NT2/D1 (cell line): ENCODE results near the gene CAMTA1.

Experiments
- DNase-seq: peaks from one replicate; pipeline ENCODE4 v3.0.0-alpha.2; 2011; ENCODE audit warnings: low read depth, low spot score
- H3K27me3 ChIP-seq: 2 replicates; pipeline ENCODE4 v1.6.0; 2011; ENCODE audit warnings: mild to moderate bottlenecking; ENCODE audit not compliant: insufficient read length, insufficient read depth
- H3K36me3 ChIP-seq: 2 replicates; pipeline ENCODE4 v1.6.1; 2011; ENCODE audit warnings: mild to moderate bottlenecking, low read length, mixed read lengths; ENCODE audit not compliant: insufficient read depth, insufficient read length
- H3K4me1 ChIP-seq: 2 replicates; pipeline ENCODE4 v1.5.1; 2011; ENCODE audit not compliant: insufficient read depth, insufficient read length
- H3K4me3 ChIP-seq: 2 replicates; pipeline ENCODE4 v1.5.1; 2011; ENCODE audit warnings: low read depth; ENCODE audit not compliant: insufficient read length
- H3K9ac ChIP-seq: 2 replicates; pipeline ENCODE4 v1.6.0; 2011; ENCODE audit warnings: low read depth; ENCODE audit not compliant: insufficient read length
- H3K9me3 ChIP-seq: 2 replicates; pipeline ENCODE4 v1.5.1; 2011; ENCODE audit warnings: mild to moderate bottlenecking, low read length; ENCODE audit not compliant: insufficient read depth
- SUZ12 ChIP-seq: IDR thresholded peaks from 2 replicates; pipeline ENCODE4 v1.6.1; 2011; ENCODE audit not compliant: insufficient read length, insufficient read depth; ENCODE audit errors: extremely low read depth
- YY1 ChIP-seq: IDR thresholded peaks from 2 replicates; pipeline ENCODE4 v1.6.1; 2011; ENCODE audit not compliant: insufficient read length, insufficient read depth
- ZNF274 ChIP-seq: IDR thresholded peaks from 2 replicates; pipeline ENCODE4 v1.6.1; 2011; ENCODE audit warnings: mild to moderate bottlenecking, low read depth, low read length

Gene CAMTA1

DNA sequence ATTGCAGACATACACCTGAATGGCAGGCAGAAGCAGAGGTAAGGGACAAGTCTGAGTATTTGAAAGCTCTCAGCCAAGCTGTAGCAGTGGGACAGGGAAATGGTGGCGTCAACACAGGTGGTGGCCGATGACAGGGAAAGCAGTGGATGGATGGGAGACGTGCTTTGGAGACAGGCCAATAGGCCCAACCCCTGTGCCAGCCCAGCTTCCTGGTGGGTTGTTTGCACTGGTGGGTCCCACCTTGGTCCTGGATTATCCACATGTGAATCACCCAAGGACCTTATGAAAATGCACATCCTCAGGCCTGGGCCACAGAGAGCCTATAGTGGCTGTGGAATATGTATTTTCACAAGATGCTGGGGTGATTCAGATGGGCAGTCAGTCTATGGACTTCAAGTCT, 782.1 kb downstream of the CAMTA1 start:
- H3K27me3 ChIP-seq = no peaks in the 10 kb centered on the region
- DNase-seq = no peak
- no peak overlapping the region for H3K9ac ChIP-seq
- no peak overlapping the region for H3K4me3 ChIP-seq
- H3K4me1 ChIP-seq = no peaks in the 10 kb centered on the region
- no peak for TF ChIP-seq YY1
- no peak for TF ChIP-seq SUZ12
- H3K36me3 ChIP-seq = no peaks in the 10 kb centered on the region
- H3K9me3 ChIP-seq = no peaks in the 10 kb centered on the region

DNA sequence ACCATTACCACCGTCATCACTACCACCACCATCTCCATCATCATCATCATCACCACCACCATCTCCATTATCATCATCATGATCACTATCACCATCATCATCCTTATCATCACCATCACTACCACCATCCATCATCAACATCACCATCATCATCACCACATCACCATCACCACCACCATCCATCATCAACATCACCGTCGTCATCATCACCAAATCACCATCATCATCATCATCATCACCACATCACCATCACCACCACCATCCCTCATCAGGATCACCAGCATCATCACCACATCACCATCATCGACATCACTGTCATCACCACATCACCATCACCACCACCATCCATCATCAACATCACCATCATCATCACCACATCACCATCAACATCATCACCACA, 782.8 kb downstream of the CAMTA1 start:
- Histone ChIP-seq H3K9ac (no peak overlapping the region), H3K4me1 (no peaks in the 10 kb centered on the region), H3K9me3 (no peaks in the 10 kb centered on the region), H3K27me3 (no peaks in the 10 kb centered on the region), H3K36me3 (no peaks in the 10 kb centered on the region), H3K4me3 (no peak overlapping the region)
- no peak for DNase-seq
- TF ChIP-seq SUZ12 = no peak
- no peak for TF ChIP-seq ZNF274
- no peak for TF ChIP-seq YY1

DNA sequence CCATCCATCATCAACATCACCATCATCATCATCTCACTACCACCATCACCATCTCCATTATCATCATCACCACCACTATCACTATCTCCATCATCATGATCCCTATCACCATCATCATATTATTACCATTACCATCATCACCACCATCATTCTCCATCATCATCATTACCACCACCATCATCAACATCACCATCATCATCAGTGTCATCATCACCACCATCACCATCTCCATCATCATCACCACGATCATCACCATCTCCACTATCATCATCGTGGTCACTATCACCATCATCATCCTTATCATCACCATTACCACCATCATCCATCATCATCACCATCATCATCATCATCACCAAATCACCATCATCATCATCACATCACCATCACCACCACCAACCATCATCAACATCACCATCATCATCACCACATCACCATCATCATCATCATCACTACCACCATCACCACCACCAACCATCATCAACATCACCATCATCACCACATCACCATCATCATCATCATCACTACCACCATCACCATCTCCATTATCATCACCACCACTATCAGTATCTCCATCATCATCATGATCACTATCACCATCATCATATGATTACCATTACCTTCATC, 783.8 kb downstream of the CAMTA1 start:
- H3K9me3 ChIP-seq = no peaks in the 10 kb centered on the region
- TF ChIP-seq ZNF274 = no peak
- TF ChIP-seq YY1 = no peak
- no peak for TF ChIP-seq SUZ12
- no peaks in the 10 kb centered on the region for H3K4me1 ChIP-seq
- H3K9ac ChIP-seq = no peak overlapping the region
- H3K27me3 ChIP-seq = no peaks in the 10 kb centered on the region
- DNase-seq = no peak
- no peak overlapping the region for H3K4me3 ChIP-seq
- H3K36me3 ChIP-seq = no peaks in the 10 kb centered on the region

DNA sequence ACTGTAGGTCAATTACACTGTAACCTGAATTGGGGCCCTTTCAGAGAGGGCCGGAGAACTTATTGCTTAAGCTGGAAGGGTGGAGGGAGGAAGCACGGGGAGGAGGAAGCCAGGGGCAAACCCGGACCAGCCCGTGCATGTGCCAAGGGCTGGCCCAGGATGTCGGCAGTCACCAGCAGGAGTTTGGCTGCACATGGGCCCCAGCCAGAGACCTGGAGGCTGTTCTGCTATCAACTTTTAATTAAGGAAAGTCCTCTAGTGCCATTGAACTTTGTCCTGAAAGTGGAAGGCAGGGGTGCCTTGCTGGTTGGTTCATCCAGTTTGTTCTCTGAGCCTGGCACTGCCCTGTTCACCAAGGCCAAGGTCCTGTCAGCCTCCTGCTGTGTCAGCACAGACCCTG, 785.1 kb downstream of the CAMTA1 start:
- H3K36me3 ChIP-seq = no peaks in the 10 kb centered on the region
- DNase-seq = no peak
- no peaks in the 10 kb centered on the region for H3K27me3 ChIP-seq
- no peak overlapping the region for H3K4me3 ChIP-seq
- H3K4me1 ChIP-seq = no peaks in the 10 kb centered on the region
- no peak overlapping the region for H3K9ac ChIP-seq
- TF ChIP-seq ZNF274 = no peak
- no peak for TF ChIP-seq YY1
- no peak for TF ChIP-seq SUZ12
- H3K9me3 ChIP-seq = no peaks in the 10 kb centered on the region

DNA sequence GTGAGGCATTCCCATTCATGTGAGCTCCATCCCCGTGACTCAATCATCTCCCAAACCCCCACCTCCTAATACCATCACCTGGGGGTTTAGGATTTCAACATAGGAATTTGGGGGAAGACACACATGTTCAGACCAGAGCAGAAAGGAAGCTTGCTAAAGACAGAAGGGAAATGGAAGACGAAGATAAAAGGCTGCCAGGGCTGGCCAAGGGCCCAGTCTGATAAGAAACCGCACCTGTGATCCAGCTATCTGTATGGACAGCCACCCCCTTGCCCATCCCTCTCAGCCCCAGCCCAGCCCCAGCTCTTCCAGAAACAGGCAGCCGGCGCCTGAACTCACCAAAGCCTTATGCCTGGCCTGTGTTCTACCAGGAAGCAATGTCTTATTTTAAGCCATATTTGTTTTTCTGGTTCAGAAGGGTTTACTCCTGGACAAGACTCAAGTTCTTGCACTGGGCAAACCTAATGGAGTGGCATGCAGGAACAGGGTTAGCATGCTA, 787.4 kb downstream of the CAMTA1 start:
- no peak for DNase-seq
- no peaks in the 10 kb centered on the region for H3K27me3 ChIP-seq
- no peak for TF ChIP-seq ZNF274
- TF ChIP-seq SUZ12 = no peak
- TF ChIP-seq YY1 = no peak

DNA sequence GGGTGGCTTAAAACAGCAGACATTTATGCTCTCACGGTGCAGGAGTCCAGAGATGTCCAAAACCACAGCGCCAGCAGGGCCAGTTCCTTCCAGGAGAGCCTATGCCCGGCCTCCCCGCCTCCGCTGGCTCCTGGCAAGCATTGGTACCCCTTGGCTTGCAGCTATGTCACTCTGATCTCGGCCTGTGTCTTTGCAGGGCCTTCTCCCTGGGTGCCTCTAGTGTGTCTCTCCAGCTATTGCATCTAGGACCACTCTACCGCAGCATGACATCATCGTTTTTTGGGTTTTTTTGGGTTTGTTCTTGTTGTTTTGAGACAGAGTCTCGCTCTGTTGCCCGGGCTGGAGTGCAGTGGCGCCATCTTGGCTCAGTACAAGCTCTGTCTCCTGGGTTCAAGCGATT, 788.2 kb downstream of the CAMTA1 start:
- Histone ChIP-seq H3K4me1 (peaks cover 2% of the 10 kb centered on the region), H3K27me3 (no peaks in the 10 kb centered on the region), H3K9ac (no peak overlapping the region), H3K4me3 (no peak overlapping the region), H3K36me3 (no peaks in the 10 kb centered on the region), H3K9me3 (no peaks in the 10 kb centered on the region)
- TF ChIP-seq YY1 = no peak
- TF ChIP-seq SUZ12 = no peak
- DNase-seq = no peak

More for the DNA sequence above, 787.4 kb downstream of the CAMTA1 start:
- H3K4me3 ChIP-seq = no peak overlapping the region
- H3K36me3 ChIP-seq = no peaks in the 10 kb centered on the region
- H3K9me3 ChIP-seq = no peaks in the 10 kb centered on the region
- peaks cover 2% of the 10 kb centered on the region for H3K4me1 ChIP-seq
- H3K9ac ChIP-seq = no peak overlapping the region

DNA sequence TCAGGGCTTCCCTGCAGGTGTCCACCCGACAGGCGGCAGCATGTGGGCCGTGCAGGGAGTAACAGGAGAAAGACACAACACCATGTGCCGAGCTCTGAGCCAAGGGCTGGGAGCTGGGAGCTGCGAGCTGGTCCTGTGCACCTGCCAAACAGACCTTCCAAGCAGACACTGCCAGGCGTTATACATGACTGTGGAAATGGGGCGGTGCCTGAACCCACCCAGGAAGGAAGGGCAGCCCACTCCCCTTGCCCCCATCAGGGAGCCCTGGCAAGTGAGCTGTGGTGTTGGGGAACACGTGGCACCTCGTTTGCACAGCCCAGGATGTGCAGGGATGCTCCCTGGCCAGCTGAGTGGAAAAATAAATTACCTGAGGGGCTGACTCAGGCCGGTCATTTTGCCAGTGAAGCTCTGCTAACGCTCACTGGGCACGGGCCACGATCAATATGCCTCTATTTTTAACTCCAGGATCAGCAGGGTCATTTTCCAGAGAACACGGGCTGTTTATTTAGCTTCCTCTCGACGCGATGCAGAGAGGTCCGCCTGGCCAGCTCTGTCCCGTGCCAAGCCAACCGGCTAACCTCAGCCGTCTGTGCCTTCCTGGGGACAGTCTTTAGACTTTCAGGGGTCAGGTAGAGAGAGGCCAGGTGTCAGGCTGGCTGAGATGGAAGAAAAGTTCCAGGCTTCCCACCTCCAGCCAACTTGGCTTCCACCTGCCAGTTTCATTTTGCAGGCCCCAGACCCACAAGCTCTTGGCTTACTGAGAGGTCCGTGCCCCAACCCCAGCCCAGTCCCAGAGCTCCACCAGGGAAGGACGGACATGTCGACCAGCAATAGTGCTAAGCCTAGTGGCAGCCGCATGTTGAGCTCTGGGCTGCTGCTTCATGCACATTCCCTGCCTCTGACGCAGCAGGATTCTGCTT, 789.1 kb downstream of the CAMTA1 start:
- H3K4me3 ChIP-seq = no peak overlapping the region
- no peaks in the 10 kb centered on the region for H3K27me3 ChIP-seq
- no peak for DNase-seq
- H3K36me3 ChIP-seq = no peaks in the 10 kb centered on the region
- no peaks in the 10 kb centered on the region for H3K9me3 ChIP-seq
- TF ChIP-seq YY1 (no peak), ZNF274 (no peak), SUZ12 (no peak)
- H3K4me1 ChIP-seq = peaks cover 2% of the 10 kb centered on the region
- no peak overlapping the region for H3K9ac ChIP-seq
